T follicular helper cell (primary cell): Measurements from ENCODE around the gene DUSP15.

Experiments used
- DNase-seq: peaks from one replicate; pipeline ENCODE4 v3.0.0-alpha.2; 2020; ENCODE audit warnings: low read depth

Gene DUSP15

DNA sequence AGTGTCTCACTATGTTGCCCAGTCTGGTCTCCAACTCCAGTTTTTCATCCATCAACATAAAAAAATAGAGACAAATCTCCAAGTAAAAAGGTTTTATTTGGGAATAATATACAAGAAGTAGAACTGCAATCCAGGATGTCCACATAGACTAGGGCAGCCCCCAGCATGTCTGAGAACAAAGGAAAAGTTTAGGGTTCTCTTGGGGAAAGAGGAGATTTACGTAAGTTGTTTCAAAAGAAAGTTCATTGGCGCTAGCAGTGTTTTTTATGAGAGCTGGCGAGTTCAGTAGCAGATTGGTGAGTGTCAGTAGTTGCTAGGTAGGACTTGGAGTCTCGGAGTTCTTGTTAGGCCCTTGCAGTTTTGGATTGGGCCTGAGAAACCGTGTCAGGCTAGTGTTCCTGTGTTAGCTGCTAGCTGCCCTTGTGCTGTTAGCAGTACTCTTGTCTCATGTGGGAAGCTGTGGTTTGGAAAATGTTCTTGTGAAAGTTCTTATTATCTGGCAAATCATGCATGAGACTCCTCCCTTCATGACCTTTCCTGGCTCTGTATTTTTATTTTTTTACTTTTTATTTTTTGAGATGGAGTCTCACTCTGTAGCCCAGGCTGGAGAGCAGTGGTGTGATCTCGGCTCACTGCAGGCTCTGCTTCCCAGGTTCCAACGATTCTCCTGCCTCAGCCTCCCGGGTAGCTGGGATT lies 24.8 kb upstream of the DUSP15 start:
- DNase-seq, result no peak

DNA sequence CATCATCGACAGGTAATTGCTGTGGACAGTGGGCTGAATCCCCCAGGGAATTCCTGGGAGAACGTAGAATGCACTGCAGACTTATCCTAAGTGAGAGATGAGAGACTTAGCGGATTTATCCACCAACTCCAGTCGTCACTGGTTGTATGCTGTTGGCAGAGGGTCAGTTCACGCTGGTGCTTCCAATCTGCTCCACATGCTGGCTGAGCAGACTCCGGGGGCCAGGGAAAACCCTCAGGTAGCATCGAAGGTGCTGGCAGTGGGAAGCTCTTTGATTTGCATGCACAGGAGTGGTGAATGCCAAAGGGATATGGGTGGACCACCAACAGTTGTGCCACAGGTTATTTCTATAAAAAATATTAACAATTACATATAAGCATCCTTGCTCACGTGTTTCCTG lies 20.3 kb upstream of the DUSP15 start:
- no peak for DNase-seq

DNA sequence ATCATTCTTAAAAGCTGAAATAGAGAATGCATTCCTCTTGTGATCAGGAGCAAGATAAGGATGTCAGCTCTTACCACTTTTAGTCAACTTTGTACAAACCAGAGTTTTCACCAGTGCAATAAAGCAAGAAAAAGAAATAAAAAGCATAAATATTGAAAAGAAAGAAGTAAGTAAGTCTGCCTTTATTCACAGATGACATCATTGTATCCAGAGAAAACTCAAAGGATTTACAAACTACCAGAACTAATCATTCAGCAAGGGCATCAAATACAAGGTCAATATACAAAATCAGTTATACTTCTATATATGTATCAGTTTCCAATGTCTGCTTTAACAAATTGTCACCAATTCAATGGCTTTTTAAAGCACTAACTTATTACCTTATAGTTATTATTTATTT lies 13.5 kb upstream of the DUSP15 start:
- DNase-seq, result no peak

DNA sequence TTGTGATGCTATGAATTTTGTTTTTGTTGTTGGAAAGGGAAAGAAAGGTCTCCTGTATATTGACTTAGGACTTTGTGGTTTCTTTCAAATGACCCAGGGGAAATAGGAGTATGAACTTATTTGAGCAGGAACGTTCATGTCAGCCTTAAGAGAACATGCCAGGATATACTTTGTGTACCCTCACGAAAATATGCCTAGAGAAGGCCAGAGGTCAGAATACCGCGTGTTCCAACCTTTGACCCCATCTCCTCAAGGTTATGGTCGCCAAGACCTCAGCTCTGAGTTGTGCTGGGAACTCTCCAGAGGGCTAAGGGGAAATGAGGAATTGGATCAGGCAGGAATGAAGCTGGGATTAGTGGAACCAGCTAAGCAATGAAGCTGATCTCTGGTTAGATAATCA lies 11.6 kb upstream of the DUSP15 start:
- DNase-seq, result no peak

DNA sequence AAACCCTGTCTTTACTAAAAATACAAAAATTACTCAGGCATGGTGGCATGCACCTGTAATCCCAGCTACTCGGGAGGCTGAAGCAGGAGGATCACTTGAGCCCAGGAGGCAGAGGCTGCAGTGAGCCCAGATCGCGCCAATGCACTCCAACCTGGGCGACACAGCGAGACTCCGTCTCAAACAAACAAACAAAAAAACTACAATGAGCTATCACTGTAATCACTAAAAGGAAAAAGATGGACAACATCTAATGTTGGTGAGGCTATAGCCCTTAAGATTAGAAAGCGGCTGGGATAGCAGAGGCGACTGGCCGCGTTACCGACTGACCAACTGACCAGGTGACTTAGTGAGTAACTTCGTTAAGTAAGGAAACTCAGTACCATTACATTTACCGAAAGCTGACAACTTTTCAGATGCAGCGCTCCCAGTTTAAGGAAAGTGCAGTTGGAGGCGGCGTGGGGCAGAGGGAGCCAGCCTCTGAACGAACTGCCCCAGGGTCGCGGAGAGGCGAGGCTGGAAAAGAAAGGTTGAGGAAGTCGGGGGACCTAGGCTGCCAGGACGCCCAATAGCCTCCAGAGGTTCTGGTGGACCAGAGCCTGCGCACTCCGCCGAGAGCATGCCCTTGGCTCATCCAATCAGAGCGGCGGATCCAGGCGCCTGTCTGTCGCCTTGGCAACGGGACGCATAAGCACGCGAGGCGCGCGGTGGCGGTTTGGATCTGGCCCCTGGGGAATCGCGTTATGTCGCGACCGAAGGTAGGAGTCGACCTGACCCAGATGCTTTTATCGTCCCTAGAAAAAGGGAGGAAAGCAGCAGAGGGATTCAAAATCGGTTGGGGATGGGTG lies 9.0 kb upstream of the DUSP15 start:
- peak; percentile 72 for DNase-seq

DNA sequence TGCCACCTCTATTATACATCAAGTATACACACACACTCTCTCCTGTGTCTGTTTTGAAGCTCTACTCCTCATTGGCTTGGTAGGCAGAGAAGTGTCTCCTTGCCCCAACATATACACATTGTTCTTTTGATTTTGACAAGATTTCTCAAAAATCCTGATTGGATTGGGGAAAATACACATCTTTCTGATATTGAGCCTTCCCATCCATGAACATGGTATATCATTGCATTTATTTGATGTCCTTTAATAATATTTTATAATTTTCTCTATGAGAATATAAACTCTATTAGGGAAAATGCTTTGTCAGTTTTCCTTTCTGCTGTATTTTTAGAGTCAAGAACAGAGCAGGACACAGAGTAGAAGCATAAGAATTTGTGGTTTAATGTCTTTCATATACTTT lies 7.4 kb upstream of the DUSP15 start:
- no peak for DNase-seq

DNA sequence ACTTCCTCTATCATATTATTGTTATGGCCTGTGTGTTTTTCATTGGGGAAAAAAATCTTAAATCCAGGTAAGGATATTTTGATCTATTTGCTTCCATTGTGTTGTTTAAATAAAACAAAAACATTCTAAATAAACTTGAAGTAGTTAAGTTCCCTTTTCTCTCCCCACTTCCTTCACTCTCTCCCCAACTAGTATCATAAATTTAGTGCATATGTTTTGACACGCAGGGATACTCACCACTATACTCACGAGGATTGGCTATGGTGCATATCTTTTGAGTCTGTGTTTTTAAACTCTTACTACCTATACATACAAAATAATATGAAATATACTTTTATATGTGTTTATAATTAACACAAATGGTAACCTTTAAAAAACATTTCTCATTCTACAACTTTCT lies 5.3 kb upstream of the DUSP15 start:
- no peak for DNase-seq

DNA sequence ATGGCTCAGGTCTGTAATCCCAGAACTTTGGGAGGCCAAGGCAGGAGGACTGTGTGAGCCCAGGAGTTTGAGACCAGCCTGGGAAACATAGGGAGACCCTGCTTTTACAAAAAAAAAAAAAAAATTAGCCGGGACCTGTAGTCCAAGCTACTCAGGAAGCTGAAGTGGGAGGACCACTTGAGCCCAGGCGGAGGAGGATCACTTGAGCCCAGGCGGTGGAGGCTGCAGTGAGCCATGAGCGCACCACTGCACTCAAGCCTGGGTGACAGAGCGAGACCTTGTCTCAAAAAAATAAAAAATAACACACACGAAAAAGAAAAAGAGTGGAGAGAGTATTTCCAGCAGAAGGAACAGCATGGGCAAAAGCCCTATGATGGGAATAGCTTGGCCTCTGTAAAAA lies 2.1 kb upstream of the DUSP15 start:
- DNase-seq, result no peak

DNA sequence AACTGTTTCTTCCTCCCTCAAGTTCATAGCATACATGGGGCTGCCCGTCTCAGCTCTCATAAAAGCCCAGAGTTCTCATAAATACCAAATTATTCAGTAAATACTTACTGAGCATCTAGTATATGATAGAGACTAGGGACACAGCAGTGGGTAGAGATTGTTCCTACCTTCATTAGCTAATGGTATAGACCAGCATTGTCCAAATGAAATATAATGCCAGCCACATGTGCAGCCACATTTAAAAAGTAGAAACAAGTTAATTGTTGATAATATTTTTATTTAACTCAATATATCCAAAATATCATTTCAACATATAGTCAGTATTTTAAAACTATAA lies 1.3 kb upstream of the DUSP15 start:
- no peak for DNase-seq

DNA sequence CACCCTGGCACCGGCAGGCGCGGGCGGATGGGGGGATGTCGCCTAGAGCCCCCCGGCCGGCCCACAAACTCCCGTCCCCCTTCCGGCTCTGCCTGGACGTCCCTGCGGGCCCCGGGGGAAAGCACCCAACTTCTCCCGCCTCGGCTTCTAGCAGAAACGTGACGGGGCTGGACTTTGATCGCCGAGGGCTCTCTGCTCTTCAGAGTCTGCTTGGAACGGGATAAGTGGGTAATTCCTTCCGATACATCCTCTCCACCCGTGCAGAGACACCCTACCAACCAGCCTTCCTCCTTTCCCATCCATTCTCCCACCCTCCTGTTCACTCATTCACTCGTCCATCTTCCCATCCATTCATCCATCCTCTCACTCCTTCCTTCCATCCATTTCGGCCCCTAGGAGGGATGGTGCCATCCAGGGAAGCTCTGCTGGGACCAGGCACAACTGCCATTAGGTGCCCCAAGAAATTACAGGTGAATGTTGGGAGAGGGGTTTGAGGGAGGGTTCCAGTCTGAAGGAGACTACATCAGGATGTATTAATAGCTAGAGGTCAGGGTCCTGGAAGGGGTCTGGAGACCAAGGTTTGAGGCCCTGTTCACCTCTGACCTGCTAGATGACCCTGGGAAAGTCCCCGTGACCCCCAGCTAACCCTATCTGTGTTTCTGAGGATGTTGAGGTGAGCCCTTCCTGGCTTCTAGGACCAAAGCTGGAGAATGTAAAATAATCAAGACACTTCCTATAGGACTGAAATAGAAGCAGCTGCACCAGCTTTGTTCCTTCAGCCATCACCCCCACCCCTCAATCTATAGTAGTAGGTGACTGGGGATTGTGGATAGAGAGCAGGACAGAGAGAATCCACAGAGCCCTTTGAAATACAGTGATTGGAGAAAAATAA lies 645 bp upstream of the DUSP15 start:
- DNase-seq, result no peak

DNA sequence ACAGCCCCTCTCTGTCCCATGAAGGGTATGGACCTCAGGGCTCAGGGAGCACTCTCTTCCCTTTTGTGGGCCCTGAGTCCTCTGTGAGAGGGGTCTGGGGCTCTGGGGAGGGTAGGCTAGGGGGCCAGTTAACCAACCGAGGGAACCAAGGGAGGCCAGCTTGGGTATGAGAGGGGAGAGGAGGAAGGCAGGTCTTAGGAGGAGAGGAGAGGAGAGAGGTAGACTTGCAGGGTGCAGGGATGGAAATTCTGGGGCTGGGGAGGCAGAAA lies 720 bp downstream of the DUSP15 start:
- DNase-seq, result no peak

DNA sequence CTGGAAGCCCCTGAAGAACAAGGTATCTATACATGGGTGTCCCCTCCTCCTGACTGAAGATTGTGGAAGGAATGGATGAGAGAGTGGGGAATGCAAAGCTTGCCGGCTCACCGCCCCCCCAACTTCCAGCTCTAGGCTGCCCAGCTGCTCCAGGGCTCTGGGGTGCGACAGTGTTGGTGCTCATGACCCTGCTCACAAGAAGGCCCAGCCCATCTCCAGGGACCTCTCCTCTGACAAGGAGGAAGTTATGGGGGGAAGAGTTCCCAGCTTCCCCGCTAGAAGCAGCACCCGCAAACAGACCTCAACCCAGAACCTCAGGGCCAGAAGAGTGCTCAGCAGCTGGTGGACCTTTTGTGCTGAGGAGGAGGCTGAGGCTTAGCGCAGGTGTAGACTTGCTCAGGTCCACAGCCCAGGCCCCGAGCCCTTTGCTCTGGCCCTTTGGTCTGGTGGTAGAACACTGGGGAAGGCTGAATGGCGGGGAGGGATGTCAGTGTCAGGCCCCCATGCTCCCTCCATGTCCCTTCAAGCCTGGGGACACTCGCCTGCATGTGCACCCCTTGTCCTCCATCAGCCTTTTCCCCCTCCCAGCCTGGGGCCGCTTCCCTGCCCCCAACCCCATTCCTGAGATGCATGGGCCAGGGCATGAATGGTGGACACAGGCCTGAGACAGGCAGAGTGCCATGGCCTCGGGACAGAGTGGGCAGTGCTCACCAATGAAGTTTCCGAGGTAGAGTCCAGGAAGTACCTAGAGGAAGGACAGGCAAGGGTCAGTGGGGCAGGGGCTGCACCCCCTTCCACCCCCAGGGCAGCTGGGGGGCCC lies 1.3 kb downstream of the DUSP15 start:
- no peak for DNase-seq

DNA sequence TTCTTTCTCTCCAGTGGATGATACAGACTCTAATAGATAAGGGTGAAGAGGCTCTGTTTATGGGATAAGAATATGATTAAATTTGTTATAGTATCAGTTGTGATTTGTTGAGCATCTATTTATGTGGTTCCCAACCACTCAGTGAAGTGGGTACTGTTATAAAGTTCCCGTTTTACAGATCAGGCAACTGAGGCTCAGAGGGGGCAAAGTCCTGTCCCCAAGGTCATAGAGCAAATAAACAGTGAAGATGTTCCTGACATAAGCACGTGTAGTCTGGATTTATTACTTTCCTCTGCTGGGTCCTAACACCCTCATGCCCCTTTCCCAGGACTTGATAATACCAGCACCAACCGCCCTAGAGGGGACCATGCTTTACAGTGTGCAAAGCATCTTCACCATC lies 4.1 kb downstream of the DUSP15 start:
- DNase-seq, result no peak

DNA sequence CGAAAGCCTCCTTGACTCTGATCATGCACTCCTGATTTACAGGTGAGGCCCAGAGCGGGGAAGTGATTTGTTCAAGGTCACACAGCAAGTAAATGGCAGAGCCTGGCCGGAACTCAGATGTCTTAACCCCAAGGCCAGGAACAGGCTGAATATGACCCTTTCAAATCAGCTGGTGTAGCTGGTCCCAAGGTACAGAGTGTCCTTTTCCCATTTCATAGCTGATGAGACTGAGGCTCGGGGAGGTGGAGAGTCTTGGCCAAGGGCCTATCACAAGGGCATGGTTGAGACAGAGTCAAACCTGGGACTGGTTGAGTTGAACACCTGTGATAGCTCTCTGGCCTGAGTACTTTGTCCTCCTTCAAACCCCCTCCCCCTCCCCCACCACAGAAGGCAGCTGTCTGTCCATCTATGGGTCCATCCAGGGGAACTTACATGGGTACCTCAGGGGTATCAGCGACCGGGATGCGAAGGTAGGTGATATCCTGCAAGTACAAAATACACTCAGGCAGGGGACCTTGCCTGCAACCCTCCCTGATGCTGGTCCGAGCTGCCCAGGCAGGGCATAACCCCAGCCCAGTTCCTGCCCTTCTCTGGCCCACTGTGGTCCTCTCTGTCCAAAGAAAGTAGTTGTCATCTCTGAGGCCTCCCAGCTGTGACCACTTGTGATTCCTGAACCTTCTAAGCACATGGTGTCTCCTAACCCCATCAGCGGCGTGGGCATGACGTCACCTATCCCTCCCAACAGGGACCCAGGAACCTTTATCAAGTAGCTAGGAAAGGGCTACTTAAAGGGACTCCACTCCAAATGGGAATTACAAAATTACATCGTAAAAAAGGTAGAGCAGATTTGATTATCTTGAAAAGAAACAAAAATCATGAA lies 5.6 kb downstream of the DUSP15 start:
- DNase-seq, result no peak

DNA sequence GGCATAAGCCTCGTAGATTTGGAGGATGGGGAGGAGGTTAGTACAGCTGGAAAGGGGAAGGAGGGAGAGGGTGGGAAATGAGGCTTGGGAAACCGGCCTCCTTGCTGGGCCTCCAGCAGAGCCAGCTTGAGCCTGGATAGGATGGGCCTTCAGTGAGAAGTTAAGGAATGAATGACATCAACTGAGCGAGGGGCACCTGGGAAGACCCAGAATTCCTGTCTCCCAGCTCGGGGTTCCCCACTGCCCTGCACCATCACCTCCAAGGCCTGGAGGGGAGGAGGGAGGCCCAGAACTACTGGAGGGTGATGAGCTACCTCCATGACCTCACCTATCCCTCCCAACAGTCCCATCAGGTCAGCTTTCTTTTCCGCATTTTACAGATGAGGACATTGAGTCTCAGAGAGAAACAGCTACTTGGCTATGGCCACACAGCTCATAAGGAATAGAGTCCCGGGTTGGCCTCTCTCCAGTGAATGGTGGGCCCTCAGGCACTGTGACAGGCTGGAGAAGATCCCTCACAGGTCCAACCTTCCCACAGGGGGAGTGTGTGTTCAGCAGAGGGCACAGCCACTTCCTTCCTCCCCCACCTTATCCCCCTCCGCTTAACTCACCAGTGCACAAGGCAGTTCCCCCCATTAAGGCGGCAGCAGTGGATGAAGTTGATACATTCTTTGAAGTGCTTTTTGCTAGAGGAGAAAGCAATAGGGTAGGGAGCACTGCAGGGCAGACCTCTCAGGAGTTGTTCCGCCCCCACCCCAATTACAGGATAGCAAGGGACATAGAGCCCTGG lies 6.8 kb downstream of the DUSP15 start:
- no peak for DNase-seq

DNA sequence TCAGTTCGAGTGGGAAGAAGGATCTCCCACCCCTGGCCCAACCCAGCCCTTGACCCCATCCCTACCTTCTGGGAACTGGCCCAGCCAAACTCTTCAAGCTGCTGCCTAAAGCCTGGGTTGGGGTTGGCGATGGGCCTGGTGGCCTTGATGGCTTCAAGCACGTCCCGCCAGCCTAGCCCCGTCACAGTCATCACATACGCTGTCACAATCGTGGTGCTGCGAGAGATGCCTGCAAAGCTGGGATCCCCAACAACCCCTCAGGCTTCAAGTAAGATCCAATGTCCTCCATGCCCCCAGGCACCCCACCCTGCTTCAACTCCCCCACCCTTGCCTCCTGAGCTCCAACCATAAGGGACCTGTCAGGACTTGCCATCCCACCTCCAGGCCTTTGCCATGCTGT lies 7.8 kb downstream of the DUSP15 start:
- DNase-seq, result no peak

DNA sequence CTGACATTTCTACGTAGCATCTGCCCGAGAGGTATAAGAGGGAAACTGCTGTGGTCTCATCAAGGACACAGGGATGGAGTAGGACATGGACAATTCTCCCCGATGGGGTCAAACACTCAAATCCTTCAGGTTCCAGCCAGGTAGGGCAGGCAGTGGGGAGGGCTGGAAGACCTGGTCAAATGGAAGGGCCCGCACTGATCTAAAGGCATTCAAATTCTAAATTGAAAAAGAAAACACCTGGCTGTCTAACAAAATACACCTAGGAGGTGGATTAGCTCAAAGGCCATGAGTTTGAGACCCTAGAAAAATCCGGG lies 8.2 kb downstream of the DUSP15 start:
- no peak for DNase-seq

DNA sequence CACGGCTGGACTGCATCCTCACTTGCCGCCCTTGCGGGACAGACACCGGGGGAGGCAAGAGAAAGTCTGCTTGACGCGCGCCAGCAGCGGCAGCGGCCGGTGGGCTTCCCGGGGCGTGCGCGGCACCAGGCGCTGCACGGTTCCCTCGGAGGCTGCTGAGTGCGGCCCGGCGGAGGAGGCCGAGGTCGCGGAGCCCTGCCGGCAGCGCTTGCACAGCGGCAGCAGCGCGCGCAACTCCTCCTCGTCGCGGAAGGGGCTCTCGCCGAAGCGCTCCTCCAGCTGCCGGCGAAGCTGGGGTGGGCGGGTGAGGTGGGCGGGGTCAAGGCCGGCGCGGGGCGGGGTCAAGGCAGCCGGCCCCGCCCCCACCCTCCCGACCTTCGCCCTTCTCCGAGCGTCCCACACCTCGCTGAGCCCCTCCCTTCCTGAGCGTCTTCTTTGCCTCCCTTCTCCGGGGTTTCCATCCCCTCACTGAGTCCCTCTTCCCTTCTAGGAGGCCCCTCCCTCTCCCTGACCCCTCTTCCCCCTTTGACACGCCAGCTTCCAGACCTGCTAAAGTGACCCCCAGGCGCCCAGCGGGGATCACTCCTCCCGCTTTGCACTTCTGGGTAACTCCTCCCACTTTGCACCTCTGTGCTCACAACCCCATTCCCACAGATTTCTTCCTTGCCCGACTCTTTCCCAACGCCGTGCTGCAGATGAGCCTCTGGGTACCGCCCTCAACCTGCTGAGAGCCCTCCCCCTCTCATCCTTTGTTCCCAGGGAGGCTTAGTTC lies 8.8 kb downstream of the DUSP15 start:
- peak; percentile 48 for DNase-seq

DNA sequence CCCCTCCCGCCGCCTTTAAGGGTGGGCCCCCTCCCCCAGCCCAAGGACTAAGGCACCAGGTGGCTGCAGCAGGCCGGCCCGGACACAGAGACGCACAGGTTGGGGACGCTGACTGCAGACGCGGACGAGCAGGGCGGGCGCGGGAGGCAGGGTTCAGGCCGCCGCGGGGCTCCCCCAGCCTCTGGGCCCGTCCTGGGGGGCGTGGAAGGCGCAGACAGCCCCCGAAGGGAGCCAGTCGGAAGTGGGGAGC lies 9.3 kb downstream of the DUSP15 start:
- no peak for DNase-seq
